GM21528 (cell line): ENCODE measurements around the gene SNTA1.
"Not testable (repeated sequence)": the region's sequence is repeated elsewhere in the genome, so short reads cannot be mapped to it uniquely, and the experiment has no call there.

Source experiments
- ATAC-seq: cut with Tn5 transposase; IDR thresholded peaks from one replicate; pipeline ENCODE4 v1.9.1; 2021; ENCODE audit warnings: mild to moderate bottlenecking, moderate library complexity; ENCODE audit not compliant: unreplicated experiment, low FRiP score

SNTA1 gene

GRCh38 chr20:33433465-33434234 is 9.9 kb downstream of the SNTA1 start:
- ATAC-seq, result no peak

GRCh38 chr20:33431797-33432381 is 11.7 kb downstream of the SNTA1 start:
- ATAC-seq, result no peak

DNA sequence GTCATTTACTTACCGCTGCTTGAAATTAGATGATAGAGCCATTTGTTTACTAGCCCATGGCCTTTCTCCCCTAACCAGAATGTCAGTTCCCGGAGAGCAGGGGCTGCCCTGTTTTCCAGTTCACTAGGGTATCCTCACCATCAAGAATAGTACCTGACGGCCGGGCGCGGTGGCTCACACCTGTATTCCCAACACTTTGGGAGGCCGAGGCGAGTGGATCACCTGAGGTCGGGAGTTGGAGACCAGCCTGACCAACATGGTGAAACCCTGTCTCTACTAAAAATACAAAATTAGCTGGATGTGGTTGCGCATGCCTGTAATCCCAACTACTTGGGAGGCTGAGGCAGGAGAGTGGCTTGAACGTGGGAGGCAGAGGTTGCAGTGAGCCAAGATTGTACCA is 19.7 kb downstream of the SNTA1 start:
- not testable (repeated sequence) for ATAC-seq

GRCh38 chr20:33423141-33423834 is 20.3 kb downstream of the SNTA1 start:
- no peak for ATAC-seq

DNA sequence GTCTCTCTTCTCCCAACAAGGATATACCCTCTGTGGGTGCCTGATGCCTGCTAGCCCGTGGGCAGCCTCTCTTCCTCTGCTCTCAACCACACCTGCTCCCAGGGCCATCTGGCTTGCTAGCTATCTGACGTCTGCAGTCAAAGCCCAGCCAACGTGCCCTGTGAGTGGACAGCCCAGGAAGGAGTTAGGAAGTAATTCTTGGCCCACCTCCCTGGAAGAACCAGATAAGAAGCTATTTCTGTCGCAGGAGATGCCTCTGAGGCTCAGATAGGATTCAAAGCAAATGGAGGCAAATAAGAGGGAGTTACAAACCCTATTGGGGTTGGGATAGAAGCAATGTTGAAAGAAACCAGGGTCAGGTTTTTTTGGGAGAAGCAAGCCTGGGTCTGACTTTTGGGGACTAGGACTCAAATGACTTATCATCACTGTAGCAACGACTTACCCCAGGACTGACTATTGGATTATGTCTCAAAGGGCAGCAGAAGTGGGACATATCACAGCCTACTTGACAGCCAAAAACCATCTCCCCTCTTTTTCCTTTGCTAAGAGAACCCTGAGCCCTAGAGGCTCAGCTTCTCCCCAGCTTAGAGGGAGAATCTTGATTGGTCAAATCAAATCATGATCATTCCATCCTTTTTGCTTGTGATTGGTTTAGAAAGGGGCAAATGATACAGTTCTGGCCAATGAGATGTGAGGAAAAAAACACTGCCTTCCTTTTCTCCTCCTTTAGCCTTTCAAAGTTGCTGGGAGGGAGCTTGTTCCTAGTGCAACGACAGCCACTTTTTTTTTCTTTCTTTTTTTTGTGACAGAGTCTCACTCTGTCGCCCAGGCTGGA is 24.2 kb downstream of the SNTA1 start:
- ATAC-seq, result no peak

DNA sequence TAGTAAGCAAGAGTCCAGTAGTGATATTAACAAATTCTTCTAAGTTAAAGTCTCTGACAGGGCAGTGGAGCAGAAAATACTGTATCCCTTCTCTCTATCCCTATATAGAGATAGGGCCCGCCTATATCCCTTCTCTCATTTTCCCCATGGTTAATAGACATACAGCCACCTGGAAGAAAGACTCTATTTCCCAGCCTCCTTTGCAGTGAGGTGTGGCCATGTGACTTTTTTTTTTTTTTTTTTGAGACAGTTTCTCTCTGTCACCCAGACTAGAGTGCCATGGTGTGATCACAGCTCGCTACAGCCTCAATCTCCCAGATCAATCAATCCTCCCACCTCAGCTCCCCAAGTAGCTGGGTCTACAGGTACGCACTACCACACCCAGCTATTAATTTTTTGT is 25.5 kb downstream of the SNTA1 start:
- no peak for ATAC-seq

GRCh38 chr20:33415948-33416347 is 27.6 kb downstream of the SNTA1 start:
- no peak for ATAC-seq

DNA sequence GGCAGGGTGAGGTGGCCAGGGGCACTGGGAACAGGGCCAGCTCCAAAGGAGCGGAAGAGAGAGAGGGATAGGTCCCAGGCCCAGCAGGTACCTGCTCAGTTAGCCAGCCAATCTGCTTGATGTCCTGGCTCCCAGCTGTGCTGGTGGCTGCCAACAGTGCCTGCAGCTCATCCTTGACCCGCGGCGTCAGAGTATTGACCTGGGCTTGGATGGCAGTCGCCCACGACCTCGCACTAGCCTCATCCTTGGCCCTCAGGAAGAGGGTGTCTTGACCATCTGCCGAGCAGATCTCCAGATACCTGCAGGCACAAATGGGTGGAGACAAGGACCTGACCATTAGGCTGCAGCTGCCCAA is 31.1 kb downstream of the SNTA1 start:
- no peak for ATAC-seq

GRCh38 chr20:33411711-33412483 is 31.7 kb downstream of the SNTA1 start:
- ATAC-seq, result no peak

- no peak for ATAC-seq
Observed at GRCh38 chr20:33411242-33411641, 32.3 kb downstream of the SNTA1 start.

- no peak for ATAC-seq
Observed at GRCh38 chr20:33410081-33410742, 33.4 kb downstream of the SNTA1 start.

- ATAC-seq, result no peak
Observed at GRCh38 chr20:33408716-33409654, 34.6 kb downstream of the SNTA1 start.

- no peak for ATAC-seq
Observed at GRCh38 chr20:33408313-33408712, 35.2 kb downstream of the SNTA1 start.

GRCh38 chr20:33407796-33408195 is 35.8 kb downstream of the SNTA1 start:
- ATAC-seq, result no peak

- ATAC-seq, result no peak
Observed at GRCh38 chr20:33407251-33407650, 36.3 kb downstream of the SNTA1 start.

- ATAC-seq, result no peak
Observed at GRCh38 chr20:33404281-33404680, 39.3 kb downstream of the SNTA1 start.

DNA sequence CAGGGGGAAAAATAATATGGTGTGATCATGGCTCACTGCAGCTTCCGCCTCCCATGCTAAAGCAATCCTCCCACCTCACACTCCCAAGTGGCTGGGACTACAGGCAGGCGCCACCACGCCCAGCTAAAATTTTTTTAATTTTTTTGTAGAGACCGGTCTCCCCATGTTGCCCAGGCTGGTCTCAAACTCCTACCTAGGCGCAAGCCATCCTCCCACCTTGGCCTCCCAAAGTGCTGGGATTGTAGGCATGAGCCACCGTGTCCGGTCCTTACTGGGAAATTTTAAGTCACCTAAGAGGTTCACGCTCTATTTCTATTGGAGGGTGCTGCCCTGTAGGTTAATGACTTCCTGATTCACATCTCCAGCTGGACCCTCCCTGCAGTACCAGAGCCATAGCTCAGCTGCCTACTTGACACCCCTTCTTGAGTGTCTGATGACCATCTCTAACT is 41.6 kb downstream of the SNTA1 start:
- no peak for ATAC-seq

- ATAC-seq, result peak; percentile 82
Observed at GRCh38 chr20:33401184-33401920, 42.2 kb downstream of the SNTA1 start, which contains the start of gene CDK5RAP1. Gene CDK5RAP1 (minus strand): TSS chr20:33401519. CDS start chr20:33397064, 4,455 bp downstream.
